NCI-H187 (cell line): Measurements from ENCODE around the gene C1orf198.
"Not testable (repeated sequence)": the region's sequence is repeated elsewhere in the genome, so short reads cannot be mapped to it uniquely, and the experiment has no call there.

Experiments used
- DNase-seq, 2 experiments: peaks; one replicate each; lab custom pipeline; 2025; lab: John Stamatoyannopoulos, UW

Gene C1orf198

DNA sequence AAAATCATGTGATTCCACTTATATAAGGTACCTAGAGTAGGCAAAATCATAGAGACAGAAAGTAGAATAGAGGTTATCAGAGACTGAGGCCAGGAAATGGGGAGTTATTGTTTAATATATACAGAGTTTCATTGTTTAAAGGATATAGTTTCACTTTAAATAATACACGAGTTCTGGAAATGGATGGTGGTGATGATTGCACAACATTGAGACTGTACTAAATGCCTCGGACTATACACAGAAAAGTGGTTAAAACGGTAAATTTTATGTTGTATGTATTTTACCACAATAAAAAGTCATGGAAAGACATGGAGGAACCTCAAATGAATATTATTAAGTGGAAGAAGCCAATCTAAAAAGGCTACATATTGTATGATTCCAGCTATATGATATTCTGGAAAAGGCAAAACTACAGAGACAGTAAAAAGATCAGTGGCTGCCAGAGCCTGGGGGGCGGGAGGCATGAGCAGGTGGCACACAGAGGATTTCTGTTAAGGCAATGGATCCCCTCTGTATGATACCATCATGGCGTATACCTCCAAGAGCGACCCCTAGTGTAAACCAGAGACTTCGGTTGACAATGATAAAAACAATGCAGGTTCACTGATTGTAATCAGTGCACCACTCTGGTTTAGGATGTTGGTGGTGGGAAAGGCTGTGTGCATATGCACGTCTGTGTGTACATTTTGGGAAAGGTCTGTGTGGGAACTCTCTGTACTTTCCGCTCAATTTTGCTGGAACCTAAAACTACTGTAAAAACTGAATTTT is 7.5 kb downstream of the C1orf198 start:
- no peak for DNase-seq

- DNase-seq = no peak
Measured at GRCh38 chr1:230858918-230859729, 9.2 kb downstream of the C1orf198 start.

DNA sequence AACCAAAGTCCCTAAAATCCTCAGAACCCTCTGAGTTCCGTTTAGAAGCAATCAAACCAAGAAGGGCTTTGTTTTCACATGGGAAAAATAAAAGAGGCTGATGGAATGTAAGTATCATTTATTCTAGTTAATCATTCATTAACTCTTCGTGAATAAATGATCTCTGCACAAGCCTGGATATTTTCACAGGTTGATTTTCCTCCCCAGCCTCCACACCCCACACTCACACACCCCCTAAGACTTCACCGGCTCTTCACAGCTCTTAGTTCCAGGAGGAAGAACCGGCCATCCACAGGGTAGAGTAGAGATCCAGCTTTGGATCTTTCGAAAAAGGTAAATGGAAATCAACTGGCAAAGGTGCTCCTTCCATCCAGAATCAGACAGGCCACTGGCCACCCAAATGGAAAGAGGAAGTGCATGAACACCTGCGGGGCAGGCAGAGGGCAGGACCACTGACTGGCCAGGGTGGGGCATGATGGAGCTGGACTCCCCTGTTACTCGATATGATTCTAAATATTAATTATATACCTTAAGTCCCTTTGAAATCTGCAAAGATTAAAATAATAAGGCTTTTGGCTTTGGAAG is 10.0 kb downstream of the C1orf198 start:
- DNase-seq = no peak

- no peak for DNase-seq
Measured at GRCh38 chr1:230857822-230858221, 10.5 kb downstream of the C1orf198 start.

- no peak for DNase-seq
Measured at GRCh38 chr1:230857077-230857476, 11.2 kb downstream of the C1orf198 start.

DNA sequence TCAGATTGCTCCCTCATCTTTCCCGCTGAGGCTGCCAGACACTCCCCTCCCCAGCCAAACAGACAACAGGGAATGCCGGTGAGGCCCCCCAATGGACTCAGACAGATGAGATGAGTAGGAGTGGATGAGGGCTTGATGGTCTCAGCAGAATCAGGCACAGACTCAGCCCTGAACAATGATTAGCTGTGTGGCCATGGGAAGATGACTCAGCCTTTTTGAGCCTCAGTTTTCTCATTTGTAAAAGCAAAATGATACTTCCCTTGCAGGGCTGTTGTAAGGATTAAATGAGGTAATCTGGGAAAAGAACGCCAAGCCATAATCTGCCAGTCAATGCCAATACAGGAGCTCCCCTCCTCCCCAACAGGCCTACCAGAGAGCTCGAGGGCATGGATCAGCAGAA is 12.4 kb downstream of the C1orf198 start:
- no peak for DNase-seq

DNA sequence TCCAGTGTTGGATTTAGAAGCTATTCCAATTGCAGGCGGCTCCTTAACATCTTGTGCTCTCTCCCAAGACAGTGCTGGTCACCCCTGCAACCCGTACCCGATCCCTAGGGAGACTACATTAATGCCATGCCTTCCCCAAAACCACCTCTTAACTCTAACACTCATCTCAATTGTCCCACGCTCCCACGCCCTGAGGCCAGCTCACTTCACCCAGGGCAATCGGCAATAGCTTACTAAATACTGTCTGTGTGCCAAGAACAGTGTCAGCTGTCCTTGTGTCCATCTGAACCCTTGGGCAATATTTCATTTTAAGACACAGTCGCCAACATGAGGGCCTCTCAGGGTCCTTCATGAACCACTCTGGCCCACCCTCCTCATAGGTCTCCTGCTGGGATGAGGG is 13.9 kb downstream of the C1orf198 start:
- DNase-seq = no peak

GRCh38 chr1:230853731-230854130 is 14.6 kb downstream of the C1orf198 start:
- no peak for DNase-seq

DNA sequence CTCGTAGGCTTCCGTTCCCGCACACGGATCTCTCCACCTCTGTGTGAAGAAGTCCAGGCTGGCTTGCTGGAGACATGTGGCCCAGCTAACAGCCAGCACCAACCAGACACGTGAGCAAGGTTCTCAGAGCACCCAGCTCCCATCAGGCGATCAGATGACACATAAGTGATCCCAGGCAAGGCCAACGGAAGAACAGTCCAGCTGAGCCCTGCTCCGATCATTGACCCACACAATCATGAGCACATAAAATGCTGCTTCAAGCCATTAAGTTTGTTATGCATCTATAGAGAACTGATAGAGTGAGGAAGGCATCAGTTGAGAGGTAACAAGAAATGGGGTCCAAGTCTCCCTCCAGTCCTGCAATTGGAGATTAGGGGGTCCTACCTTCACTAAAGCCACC is 15.4 kb downstream of the C1orf198 start:
- DNase-seq = no peak

DNA sequence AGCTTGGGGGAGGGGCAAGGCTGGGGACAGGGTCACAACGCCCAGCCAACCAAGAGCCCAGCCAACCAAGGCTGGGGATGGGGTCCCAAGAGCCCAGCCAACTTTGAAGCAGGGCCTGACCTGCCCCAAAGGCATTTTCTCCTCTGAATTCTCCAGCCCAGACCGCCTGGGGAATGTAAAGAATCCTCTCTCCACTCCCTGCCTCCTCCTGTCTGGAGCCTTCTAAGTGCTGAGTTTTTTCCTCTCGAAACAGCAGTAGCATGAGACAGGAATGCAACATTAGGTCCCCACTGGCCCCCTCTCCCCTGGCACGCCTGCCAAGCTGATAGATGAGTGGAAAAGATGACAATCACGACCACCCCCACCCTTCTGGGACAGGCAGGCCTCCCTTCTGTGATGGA is 17.0 kb downstream of the C1orf198 start:
- DNase-seq = no peak

DNA sequence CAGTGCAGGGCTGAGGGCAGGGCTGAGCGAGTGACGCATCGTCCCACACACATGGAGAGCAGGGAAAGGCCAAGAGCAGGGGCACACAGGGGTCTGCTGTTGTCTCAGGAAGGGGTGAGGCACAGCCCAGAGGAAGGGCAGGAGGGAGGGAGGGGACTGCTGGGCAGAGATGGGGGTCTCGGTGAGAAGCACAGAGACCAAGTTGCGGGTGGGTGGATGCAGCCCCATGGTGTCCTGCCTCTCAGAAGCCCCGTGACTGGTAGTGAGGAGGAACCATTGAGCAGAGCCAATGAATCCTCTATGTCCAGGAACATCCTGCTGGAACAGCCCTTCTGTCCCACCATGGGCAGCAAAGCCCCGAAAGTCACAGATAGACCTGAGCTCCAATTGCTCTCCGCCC is 17.8 kb downstream of the C1orf198 start:
- DNase-seq = no peak

DNA sequence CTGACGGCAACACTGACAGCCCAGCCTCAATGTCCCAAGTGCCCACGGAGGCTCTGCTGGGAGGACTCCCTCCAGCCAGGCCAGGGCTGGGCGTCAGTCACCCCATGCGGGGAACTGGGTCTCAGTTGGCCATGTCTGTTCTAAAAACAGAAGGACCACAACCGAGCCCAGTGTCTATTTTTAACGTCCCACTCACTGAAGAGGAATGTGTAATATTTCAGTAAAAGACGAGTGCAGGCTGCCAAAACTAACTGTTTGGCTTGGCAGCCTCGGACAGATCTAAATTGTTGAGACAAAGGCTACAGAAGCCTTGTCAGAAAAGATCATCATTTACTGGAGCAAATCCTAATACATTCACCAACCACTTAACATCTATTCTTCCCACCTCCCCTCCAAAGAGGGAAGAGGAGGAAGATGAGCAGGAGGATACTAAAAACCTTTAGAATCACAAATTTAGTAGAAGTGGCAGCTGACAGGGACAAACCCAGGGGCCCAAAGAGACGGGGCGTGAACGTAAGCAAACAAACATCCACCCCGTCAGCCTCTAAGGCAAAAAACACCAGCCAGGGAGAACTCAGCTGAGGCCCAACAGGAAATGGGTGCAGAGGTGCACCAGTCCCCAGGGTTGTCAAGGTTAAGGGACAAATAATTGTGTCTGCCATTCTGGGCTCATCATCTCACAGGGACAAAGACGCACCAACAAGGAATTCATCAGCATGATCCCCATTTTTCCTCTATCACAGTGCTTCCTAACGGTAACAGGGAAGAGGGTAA is 18.7 kb downstream of the C1orf198 start:
- DNase-seq = no peak

- DNase-seq = no peak
Measured at GRCh38 chr1:230848235-230848634, 20.1 kb downstream of the C1orf198 start.

GRCh38 chr1:230845184-230845583 is 23.1 kb downstream of the C1orf198 start:
- not testable (repeated sequence) for DNase-seq

DNA sequence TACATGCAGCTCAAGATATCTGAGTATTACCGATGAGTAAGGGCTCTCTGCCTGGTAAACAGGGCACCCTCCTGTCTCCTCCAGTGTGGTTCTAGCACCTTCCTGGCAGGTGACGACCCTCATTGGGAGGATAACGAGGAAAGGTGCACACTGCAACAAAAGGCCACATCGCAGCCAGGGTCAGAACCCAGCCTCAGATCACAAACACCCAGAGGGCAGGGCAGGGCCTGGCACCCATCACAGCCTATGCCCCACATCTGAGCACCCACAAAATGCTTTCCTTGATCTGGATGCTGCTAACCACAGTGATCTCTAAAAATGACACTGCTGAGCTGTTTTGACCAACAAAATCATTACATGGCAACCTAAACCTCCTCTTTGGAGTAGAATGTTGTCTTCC is 23.8 kb downstream of the C1orf198 start:
- DNase-seq = no peak

GRCh38 chr1:230843503-230844309 is 24.6 kb downstream of the C1orf198 start:
- no peak for DNase-seq

- DNase-seq = no peak
Measured at GRCh38 chr1:230842801-230843200, 25.5 kb downstream of the C1orf198 start.

GRCh38 chr1:230839173-230839572 is 29.1 kb downstream of the C1orf198 start:
- DNase-seq = no peak

DNA sequence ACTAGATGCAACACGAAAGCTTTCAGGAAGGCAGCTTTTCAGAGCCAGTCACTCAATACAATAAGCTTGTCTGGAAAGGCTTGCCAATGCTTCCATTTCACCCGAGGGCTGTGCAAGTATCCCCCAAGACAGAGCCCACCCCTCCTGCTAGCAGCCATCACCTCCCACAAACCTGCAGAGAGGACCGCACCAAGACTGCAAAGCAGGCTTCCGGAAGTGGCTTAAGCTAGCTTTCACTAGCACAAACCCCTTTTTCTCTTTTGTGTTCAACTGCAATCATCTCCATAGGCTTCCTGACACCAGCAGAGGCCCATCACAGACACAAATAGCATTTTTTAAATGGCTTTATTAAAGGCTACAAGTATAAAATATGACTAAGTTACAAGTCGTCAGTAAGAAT is 31.5 kb downstream of the C1orf198 start:
- no peak for DNase-seq

GRCh38 chr1:230836347-230836746 is 32.0 kb downstream of the C1orf198 start:
- no peak for DNase-seq

DNA sequence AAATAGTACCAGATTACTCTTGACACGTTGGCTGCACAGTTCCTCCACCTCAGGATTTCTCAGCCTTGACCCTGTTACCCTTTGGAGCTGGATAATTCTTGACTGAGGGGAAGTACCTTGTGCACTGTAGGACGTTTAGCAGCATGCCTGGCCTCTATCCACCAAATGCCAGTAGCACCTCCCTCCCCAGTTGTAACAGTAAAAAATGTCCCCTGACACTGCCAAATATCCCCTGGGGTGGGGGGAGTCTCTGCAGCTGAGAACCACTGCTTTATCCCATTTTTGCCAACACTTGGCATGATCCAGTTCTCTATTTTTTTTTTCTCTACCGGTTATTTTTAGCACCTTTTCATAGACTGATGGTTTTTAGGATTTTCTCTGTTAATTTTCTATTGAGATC is 34.0 kb downstream of the C1orf198 start:
- no peak for DNase-seq
